Fibroblast of skin of abdomen (primary cell): ENCODE results near the gene UNKL.
"Not testable (repeated sequence)": the region's sequence is repeated elsewhere in the genome, so short reads cannot be mapped to it uniquely, and the experiment has no call there.

Experiments
- DNase-seq: peaks from one replicate; pipeline ENCODE4 v3.0.0-alpha.2; 2013

The UNKL gene

DNA sequence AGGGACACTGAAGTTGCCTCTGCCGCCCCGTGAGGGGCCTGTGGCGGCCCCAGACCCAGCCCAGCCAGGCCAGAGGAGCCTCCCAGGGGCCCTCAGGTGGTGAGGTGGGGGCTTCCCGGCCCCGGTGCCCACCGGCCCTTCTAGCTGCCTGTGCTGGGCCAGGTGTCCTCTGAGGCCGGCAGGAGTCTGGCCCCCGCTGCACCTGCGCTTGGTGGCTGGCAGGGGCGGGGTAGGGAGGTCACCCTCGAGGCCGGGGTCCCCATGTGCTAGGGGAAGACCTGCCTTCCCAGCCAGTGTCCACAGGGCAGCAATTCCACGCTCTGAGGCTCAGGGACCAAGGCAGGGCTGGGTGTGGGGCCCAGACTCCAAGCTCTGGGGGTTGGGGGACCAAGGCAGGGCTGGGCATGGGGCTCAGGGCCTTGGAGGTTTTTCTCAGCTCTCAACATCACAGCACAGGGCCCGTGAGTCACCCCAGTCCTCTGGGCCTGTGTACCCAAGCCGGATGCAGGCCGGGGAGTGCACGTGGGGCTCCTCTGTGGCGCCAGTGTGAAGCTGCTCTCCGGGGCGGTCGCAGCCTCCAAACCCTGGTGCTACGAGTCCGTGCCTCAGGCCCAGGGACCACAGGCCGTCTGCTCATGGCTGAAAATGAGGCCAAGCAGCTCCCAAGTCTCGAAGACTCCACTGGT, 31.2 kb upstream of the UNKL start:
- DNase-seq: no peak

DNA sequence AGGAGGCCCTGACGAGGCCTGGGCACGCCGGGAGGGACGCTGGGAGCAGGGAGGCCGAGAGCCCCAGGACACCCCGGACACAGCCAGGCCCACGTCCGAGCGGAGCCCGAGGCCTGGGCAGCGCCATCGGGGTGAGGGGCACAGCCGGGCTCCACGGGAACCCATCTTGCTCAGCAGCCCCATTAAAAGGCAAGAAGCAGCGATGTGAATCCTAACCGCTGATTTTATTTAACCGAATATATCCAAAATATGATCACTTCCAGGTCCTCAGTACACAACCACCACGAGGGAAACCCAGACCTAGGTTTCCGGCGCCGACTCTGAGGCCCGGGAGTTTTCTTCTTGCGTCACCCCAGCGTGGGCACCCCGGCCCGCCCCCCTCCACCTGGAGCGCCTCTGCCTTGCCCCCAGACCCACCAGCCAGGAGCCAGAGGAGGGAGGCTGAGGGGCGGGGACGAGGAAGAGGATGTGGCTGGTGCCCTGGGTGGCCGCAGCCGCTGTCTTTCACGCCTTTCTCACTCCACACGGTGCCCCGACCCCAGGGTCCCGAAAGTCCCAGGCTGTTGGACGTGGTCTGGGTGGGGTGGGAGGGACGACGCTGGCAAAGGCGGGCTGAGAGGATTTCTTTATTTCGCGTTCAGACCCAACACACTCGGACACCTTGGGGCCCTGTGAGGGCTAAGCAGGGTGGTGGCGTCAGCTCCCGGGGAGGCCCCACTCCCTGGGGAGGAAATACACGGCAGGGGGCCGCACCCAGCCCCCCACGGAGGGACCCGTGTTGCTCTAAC, 30.4 kb upstream of the UNKL start:
- no peak for DNase-seq

DNA sequence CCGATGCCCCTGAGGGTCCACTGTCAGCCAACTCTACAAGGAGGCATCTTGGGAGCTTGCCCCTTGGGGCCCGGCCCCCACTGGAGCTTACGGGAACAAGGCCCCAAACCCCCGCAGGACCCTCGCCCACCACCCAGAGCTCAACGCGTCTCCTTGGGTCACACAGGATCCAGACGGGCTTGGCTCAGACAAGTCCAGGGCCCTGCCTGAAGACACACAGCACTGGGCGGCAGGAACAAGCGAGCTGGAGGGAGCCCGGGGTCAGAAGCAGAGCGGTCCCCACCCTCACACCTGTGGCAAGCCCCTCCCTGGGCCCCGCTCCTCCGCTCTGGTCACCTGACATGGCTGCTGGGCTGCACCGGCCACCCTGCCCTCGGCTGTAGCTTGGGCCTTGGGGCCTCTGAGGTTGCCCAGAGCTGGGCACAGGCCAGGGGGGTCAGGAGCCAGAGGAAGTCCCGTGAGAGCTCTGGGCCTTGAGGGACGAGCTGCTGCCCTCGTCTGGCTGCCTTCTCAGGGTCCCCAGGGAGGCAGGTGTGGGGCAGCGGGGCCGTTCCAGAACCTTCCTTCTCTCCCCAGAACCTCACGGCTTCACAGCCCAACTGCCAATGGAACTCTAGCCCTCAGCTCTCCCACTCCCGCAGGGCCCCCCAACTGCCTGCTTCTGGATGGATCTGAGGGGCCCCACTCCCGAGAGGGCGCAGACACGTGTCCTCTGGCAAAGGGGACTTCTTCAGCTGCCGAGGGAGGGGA, 29.7 kb upstream of the UNKL start, which contains the start of gene CCDC154:
TSS of gene CCDC154 (minus strand) at position 577 of the 750 bp plus-strand sequence. CDS start at position 343, 234 bp downstream.
- no peak for DNase-seq

DNA sequence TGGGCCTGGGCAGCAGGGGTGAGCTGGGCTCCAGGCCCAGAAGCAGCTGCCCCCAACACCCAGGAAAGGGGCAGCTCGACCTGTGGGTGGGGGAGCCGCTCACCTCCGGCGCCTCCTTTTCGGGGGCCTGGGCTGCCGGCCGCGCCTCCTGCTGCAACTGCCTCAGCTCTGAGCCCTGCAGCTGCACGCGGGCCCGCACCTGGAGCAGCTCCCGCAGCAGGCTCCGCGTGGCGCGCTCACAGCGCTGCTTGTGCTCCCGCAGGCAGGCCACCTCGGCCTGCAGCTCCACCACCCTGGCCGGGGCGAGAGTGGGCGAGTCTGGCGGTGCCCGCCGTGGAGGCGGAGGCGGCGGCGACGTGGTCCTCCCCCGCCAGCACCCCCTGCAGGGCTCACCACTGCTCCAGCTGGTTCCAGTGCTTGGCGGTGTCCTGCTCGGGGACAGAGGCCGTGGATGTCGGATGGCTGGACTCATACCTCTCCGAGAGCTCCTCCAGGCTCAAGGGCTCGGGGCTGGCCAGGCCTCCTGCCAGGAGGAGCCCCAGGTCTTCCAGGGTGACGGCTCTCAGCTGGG, 29.0 kb upstream of the UNKL start:
- DNase-seq: no peak

GRCh38 chr16:1442697-1443096, 28.2 kb upstream of the UNKL start:
- no peak for DNase-seq

DNA sequence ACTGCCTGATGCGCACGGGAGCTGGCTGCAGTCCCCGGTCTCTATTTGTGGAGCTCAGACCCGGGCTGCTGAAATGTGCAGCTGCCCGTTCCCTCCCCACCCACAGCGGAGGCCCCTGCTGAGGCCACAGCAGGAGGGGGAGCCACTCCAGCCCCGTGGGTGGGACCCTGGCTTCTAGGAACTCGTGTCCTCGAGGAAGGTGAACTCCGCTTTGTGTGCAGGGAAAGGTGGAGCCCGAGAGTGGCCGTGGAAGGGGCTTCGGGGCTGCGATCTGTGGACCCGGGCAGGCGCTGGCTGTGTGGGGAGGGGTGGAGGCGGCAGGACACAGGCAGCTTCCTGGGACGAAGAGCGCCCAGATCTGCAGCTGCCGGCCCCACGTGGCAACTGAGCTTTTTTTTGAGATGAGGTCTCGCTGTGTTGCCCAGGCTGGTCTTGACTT, 26.9 kb upstream of the UNKL start:
- no peak for DNase-seq

DNA sequence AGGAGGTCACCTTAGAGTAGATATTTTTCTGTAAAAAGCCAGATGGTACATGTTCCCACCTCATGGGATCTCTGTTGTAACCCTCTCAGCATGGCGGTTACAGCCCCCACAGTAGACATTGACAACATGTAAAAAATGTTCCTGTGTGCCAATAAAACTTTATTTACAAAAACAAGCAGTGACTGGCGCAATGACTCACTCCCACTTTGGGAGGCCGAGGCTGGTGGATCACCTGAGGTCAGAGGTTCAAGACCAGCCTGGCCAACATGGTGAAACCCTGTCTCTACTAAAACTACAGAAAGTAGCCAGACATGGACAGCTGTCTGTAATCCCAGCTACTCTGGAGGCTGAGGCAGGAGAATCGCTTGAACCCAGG, 25.2 kb upstream of the UNKL start:
- not testable (repeated sequence) for DNase-seq

DNA sequence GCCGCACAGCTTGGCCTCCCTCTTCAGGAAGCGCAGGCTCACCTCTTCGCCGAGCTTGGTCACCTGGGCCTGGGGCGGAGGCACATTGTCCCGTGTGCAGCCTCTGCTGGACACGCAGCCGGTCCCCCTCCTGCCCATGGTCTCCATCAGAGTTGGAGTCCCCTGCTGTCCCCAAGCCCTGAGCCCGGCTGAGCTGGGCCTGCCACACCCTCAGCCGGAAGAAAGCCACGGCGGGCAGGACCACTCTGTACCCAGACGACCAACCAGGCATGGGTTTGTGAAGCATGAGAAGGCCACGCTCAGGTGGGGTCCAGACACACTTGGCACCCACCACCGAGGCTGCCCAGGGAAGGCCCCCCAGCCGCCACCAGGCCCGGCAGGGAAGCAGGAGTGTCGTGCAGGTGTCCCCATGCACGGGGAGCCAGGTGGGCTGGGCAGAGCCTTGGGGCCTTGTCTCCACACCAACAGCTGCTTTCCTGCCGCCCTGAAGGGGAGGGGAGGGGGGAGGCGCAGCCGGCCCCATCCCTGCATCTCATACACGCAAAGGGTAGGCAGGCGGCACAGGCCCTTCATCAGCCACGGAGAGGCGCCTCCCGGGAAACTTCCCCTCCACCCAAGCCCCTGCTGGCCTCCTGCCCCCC, 24.7 kb upstream of the UNKL start:
- no peak for DNase-seq

DNA sequence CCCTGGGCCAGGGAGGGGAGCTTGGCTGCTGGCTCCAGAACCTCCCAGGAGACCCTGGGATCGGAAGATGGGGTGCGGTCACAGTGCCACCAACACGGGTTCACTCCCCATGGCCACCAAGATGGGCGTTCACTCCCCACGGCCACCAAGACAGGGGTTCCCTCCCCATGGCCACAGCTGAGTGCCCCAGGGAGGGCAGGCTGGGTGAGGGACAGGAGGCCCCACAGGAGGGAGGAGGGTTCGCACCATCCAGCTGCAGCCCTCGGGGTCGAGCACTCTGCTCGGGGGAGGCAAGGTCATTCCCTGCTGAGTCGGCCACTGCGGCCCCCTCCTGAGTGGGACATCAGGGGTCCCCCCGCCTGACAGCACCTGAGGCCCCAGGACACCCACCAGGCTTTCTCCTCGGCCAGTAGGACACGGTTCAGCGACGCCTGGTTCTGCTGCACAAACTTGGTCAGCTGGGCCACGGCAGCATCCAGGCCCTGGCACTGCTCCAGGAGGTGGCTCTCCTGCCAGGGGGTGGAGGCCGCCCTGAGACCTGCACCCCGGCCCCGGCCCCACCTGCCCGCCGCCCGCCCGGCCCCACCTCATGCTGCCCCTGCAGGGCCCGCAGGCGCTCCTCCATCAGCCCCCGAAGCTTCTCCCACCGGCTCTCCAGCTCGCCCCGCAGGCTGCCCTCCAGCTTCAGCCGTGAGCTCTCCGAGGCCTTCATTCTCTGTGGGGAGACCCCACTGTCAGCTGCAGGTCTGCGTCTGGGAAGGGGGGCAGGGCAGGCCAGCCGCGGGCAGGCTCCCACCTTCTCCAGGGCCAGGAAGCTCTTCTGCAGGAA, 23.9 kb upstream of the UNKL start:
- no peak for DNase-seq

DNA sequence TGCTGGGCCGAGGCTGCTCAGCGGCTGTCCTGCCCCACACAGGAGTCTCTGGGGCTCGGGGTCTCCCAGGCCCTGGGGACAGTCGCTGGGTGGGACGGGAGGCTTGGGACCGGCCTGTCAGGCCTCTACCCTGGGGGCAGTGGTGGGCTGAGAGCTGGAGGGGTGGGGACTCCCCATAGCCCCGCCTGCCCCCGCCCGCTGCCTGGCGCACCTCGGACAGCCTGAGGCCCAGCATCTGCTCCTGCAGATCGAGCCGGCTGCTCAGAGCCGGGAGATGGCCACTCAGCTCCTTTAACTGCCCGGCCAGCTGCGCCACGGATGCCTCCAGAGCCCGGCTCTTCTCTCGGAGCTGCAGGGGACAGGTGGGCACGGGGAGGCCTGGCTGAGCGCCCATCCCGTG, 23.1 kb upstream of the UNKL start:
- DNase-seq: no peak

DNA sequence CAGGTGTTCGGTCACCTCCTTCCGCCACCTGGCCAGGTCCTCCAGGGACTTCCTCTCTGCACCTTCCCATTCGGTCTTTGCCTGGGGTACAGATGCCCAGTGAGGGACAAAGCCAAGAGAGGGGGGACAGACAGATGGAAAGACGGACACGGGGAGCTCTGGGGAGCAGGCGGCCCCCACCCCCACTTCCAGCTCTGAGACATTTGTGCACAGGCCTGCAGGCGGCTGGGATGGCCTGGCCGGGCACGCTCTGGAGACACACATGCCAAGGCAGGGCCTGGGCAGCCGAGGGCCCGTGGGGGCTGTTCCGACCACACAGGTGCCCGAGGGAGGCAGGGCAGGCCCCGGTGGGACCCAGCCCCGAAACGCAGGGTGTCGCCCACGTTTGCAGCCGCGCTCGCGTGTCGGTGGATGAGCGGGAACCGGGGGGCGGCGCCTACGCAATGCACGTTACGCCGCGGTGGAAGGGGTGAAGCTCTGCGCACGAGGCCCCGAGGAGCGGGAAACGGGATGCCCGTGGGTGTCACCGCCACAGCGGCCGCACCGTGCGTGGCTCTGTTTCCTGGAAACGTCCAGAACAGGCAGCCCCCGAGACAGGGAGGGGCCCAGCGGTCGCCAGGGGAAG, 22.3 kb upstream of the UNKL start:
- no peak for DNase-seq

- DNase-seq: no peak
Observed at GRCh38 chr16:1435921-1436697, 21.6 kb upstream of the UNKL start.

DNA sequence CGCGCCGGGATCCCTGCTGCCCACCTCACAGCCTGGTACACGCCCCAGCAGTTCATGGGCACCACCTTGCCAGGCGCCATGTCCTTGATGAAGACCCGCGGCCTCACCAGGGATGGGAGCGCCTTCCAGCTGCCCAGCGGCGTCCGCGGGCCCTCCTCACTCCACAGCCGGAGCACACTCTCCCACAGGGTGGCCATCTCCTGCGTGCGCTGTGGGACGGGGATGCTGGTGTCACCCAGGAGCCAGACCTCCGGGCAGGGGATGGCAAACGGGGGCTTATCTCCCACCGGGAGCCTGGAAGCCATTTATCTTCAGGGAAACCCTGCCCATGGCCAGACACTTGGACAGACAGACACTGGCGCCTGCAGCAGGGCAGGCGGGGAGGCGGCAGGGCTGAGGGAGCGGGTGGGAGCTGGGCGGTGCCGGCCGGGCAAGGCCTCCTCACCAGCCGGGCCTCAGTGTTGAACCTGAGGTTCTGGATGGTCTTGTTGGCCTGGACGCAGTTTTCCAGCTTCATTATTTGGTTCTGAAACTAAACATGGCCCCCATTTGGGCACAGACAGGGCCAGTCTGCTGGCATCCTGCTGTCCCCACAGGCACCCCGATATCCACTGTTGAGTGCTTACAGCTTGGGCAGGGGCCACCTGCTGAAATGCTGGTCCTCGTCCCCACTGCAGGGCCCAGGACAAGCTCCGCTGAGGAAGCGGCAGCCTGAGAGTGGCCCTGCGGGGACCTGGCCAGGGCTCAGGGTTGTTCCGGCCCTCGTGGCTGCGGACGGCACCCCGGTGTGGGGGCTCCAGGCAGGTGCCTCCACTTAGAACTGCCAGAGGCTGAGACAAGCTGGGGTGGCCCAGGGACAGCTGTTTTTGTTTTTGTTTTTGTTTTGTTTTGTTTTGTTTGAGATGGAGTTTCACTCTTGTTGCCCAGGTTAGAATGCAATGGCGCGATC, 20.4 kb upstream of the UNKL start:
- DNase-seq: no peak

- no peak for DNase-seq
Observed at GRCh38 chr16:1433756-1434155, 19.3 kb upstream of the UNKL start.

GRCh38 chr16:1433263-1433560, 18.7 kb upstream of the UNKL start:
- no peak for DNase-seq

- DNase-seq: no peak
Observed at GRCh38 chr16:1432388-1433262, 18.1 kb upstream of the UNKL start.

- no peak for DNase-seq
Observed at GRCh38 chr16:1431497-1432270, 17.2 kb upstream of the UNKL start.
